Caki2 (cell line): ENCODE data around the gene KLHL13. TPM values are rescaled to one million over a fixed set of nuclear protein-coding genes. Genes with fewer than 3 reads are reported as not detected.
"Not testable (repeated sequence)": the region's sequence is repeated elsewhere in the genome, so short reads cannot be mapped to it uniquely, and the experiment has no call there.

ENCODE experiments used
- DNase-seq: peaks from one replicate; pipeline ENCODE4 v3.0.0-alpha.2; 2015; ENCODE audit warnings: low read depth
- in situ Hi-C: cut with HindIII; loops from 2 replicates; pipeline ENCODE4 v1.10.0; 2016; ENCODE audit warnings: low sequenced_read_pairs, low pct_unique_long_range_greater_than_20kb, mixed read lengths
- total RNA-seq: library from RNA; depleted of rRNA; stranded (reverse); fragments of >200 nt; shearing (Covaris generic); gene quantifications from 2 replicates; pipeline ENCODE4 v1.2.3, GENCODE V29; 2014; ENCODE audit warnings: low replicate concordance; rRNA removed

KLHL13 gene, protein sequence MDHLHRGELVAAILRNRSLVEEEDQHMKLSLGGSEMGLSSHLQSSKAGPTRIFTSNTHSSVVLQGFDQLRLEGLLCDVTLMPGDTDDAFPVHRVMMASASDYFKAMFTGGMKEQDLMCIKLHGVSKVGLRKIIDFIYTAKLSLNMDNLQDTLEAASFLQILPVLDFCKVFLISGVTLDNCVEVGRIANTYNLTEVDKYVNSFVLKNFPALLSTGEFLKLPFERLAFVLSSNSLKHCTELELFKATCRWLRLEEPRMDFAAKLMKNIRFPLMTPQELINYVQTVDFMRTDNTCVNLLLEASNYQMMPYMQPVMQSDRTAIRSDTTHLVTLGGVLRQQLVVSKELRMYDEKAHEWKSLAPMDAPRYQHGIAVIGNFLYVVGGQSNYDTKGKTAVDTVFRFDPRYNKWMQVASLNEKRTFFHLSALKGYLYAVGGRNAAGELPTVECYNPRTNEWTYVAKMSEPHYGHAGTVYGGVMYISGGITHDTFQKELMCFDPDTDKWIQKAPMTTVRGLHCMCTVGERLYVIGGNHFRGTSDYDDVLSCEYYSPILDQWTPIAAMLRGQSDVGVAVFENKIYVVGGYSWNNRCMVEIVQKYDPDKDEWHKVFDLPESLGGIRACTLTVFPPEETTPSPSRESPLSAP
- total RNA-seq: 37.4 and 44.4 TPM in 2 replicates

- in situ Hi-C loops: no loop called here
- peak; percentile 57 for DNase-seq
Observed at GRCh38 chrX:118116713-118117550, at the start of gene KLHL13. Gene KLHL13 (minus strand): TSS chrX:118116810. CDS start chrX:118028473, 88,337 bp downstream.

DNA sequence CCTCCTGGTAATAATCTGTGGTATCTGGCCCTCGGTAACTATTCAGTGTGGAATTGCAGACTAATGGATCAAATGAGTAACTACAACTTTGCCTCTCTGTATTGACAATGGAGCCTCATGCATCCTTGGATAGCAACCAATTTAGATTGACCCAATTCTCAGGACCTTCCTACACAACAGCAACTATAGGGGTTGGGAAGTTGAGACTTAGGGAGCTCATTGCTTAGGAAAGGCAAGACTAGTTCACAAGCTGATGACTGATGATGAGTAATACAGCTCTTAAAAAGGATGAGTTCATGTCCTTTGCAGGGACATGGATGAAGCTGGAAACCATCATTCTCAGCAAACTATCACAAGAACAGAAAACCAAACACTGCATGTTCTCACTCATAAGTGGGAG is 47.5 kb upstream of the KLHL13 start:
- DNase-seq: no peak
- in situ Hi-C loops: no loop called here

- no peak for DNase-seq
- in situ Hi-C loops: no loop called here
Observed at GRCh38 chrX:118156953-118157608, 40.5 kb upstream of the KLHL13 start.

GRCh38 chrX:118156254-118156952 is 39.8 kb upstream of the KLHL13 start:
- DNase-seq: no peak
- in situ Hi-C loops: no loop called here

GRCh38 chrX:118153270-118153669 is 36.7 kb upstream of the KLHL13 start:
- in situ Hi-C loops: no loop called here
- no peak for DNase-seq

DNA sequence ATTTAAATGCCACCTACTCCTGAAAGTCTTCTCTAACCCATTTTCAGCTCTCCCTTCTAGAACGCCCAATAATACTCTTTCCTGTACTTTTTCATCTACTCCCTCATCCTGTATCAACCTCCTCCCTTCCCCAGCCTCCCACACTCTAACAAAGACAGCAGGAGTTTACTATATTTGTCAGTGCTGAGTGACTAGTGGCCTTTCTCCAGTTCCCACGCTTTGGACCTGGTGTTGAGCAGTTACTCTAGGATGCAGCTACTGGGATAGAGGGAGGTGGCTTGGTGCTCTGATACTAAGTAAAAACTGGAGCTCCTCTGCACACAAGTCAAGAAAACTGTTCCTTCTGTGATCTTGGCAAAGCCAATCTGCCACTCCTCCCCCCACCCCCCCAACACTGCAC is 36.1 kb upstream of the KLHL13 start:
- in situ Hi-C loops: no loop called here
- no peak for DNase-seq

DNA sequence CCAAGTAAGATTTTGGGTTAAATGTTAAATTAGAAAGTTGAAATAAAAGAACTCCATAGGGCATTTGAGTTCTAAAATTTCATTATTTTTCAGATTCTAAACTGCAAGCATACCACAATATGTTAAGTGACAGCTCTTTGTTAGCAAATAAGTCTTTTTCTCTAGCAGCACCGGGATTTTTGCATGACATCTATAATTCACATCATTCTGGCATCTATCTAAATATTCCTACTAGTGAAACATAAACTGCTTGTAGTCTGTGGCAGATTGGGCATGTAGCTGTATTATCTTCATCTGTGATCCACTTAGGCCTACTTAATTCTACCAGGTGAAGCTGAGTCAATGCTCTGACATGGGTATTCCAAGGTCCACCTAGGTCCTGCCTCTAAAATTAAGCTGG is 32.1 kb upstream of the KLHL13 start:
- no peak for DNase-seq
- in situ Hi-C loops: no loop called here

GRCh38 chrX:118147771-118148170 is 31.2 kb upstream of the KLHL13 start:
- in situ Hi-C loops, DNase-seq: not testable (repeated sequence)

- DNase-seq: no peak
- in situ Hi-C loops: no loop called here
Observed at GRCh38 chrX:118143578-118143977, 27.0 kb upstream of the KLHL13 start.

DNA sequence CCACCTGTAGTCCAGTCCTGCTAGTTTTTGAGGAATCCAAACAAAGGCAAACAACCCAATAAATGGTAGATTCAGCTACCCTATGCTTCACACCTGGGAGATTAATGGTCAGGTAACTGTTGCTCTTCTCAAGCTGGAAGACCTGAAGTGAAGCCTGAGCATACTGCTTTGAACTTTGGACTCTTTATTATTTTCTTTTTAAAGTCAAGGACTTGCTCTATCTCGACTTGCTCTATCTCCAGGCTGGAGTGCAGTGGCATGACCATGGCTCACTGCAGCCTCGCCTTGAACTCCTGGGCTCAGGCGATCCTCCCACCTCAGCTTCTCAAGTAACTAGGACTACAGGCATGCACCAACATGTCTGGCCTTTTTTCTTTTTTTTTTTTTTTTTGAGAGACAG is 14.7 kb upstream of the KLHL13 start:
- no peak for DNase-seq
- in situ Hi-C loops: no loop called here

GRCh38 chrX:118129681-118130080 is 13.1 kb upstream of the KLHL13 start:
- in situ Hi-C loops: no loop called here
- no peak for DNase-seq

GRCh38 chrX:118128724-118129123 is 12.1 kb upstream of the KLHL13 start:
- in situ Hi-C loops: no loop called here
- DNase-seq: no peak

DNA sequence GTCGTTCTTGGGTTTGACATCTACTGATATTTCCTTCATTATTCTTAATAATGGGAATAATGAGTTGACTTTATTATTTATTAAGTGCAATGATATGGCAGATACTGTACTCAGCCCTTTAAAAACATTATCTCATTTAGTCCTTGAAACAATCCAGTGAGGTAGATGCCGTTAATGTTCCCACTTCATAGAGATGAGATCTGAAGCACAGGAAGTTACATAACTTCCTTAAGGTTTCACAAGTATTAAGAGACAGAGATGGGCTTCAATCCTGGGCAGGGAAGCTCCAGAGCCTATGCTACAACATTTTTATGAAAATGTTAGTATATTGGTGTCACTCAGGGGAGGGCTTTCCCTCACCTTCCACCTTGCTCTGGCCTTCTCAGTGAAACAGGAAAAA is 9.7 kb upstream of the KLHL13 start:
- in situ Hi-C loops: no loop called here
- DNase-seq: no peak

DNA sequence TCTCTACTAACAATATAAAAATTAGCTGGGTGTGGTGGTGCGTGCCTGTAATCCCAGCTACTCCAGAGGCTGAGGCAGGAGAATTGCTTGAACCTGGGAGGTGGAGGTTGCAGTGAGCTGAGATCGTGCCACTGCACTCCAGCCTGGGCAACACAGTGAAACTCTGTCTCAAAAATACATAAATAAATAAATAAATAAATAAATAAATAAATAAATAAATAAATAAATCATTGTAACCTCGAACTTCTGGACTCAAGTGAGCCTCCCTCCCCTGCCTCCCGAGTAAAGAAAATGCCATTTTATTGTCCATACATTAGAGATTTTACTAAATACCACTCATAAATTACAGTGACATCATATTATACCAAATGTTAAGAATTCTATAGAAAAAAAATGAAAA is 7.6 kb upstream of the KLHL13 start:
- DNase-seq, in situ Hi-C loops: not testable (repeated sequence)

- in situ Hi-C loops: no loop called here
- peak; percentile 18 for DNase-seq
Observed at GRCh38 chrX:118117741-118118140, 1.1 kb upstream of the KLHL13 start.

GRCh38 chrX:118115953-118116712 is 477 bp downstream of the KLHL13 start:
- peak; percentile 62 for DNase-seq
- in situ Hi-C loops: no loop called here

DNA sequence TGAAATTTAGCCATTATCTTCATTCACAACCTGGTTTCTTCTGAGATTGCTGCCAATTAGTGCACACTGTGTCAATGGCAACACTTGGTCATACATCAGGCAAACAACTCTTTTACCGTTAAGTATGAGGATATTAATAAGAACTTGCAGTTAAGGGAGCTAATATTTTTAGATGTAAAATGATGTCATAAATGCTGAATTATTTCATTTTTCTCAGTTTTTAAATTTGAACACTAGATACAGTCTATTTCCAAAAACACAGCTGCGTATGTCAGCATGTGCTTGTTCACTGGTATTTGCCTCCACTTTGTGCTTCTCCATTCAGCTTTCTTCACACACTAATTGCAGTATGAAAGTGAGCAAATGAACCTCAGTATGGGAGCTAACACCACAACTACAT is 1.6 kb downstream of the KLHL13 start:
- in situ Hi-C loops: no loop called here
- DNase-seq: no peak
